Measurements from ENCODE around the gene PARD6A. TPM values are rescaled to one million over a fixed set of nuclear protein-coding genes. Genes with fewer than 3 reads are reported as not detected.

The PARD6A gene
- total RNA-seq, 1 experiment from 2014 or later: 10.8 TPM

GRCh38 chr16:67663877-67664222, 3.1 kb downstream of the PARD6A start:
- no peak for DNase-seq
- H3K79me2 ChIP-seq (ENCODE audit: insufficient read depth, low read length): no peaks in the 10 kb centered on the region
- H3K4me1 Mint-ChIP-seq: peaks cover 16 to 35% of the 10 kb centered on the region in 2 experiments
- no peak overlapping the region for H2BK5ac ChIP-seq (ENCODE audit: insufficient read length, low read length)
- H3K14ac ChIP-seq (ENCODE audit: insufficient read depth, low read length): no peak overlapping the region
- no peak overlapping the region for H4K8ac ChIP-seq (replicated peaks; ENCODE audit: insufficient read length, low read depth, low read length)
- H3K27me3 Mint-ChIP-seq (ENCODE audit: low read depth): peaks cover 4% of the 10 kb centered on the region
- no peaks in the 10 kb centered on the region for H4K20me1 ChIP-seq (ENCODE audit: control insufficient read depth, insufficient read depth, insufficient read length)
- no peak for TF ChIP-seq CTCF (conservative IDR thresholded peaks at IDR 0.05)
- H4K91ac ChIP-seq (ENCODE audit: insufficient read length, low read depth, low read length): no peak overlapping the region
- no peak overlapping the region for H3T11ph ChIP-seq (ENCODE audit: low read length)
- no peak overlapping the region for H3K4me2 ChIP-seq (ENCODE audit: insufficient read depth, insufficient read length, low read length)
- peak overlapping the region in 1 of 2 experiments; percentile 60; a peak in 2 of 5 replicates for H3K4me3 Mint-ChIP-seq
- H3K23me2 ChIP-seq (ENCODE audit: insufficient read length, low read depth, low read length, poor library complexity, severe bottlenecking): peaks cover 15% of the 10 kb centered on the region
- H3K4me1 ChIP-seq (ENCODE audit: insufficient read depth, low read length): no peaks in the 10 kb centered on the region
- H3K18ac ChIP-seq (ENCODE audit: insufficient read length, low read depth, low read length): no peak overlapping the region
- H3K56ac ChIP-seq (ENCODE audit: insufficient read length, low read depth, low read length): no peak overlapping the region
- no peak overlapping the region for H4K5ac ChIP-seq (ENCODE audit: insufficient read length, low read depth, low read length)
- H3K27ac ChIP-seq (ENCODE audit: insufficient read length, low read depth, low read length): no peak overlapping the region
- H3K79me1 ChIP-seq (ENCODE audit: insufficient read depth, low read depth, low read length, poor library complexity, severe bottlenecking): no peaks in the 10 kb centered on the region
- no peak overlapping the region for H3K9ac ChIP-seq (ENCODE audit: extremely low read depth, insufficient read length, low read length)
- WGBS (ENCODE audit: extremely low coverage, insufficient read length, low lambda C conversion rate): no CpG with 5 or more reads among the region's 6 CpGs
- H3K27ac Mint-ChIP-seq: peak overlapping the region in 1 of 3 experiments; percentile 54; a peak in 1 of 7 replicates
- H3K36me3 Mint-ChIP-seq (ENCODE audit: insufficient read depth in 1 of 3, low read depth in 3 of 3): peaks cover 3 to 11% (median 8%) of the 10 kb centered on the region in 3 experiments; a peak in 5 of 7 replicates
- H2BK12ac ChIP-seq (ENCODE audit: insufficient read length, low read depth, low read length): no peak overlapping the region
- no peak overlapping the region for H3K23ac ChIP-seq (ENCODE audit: insufficient read length, low read depth, low read length)
- H3K4ac ChIP-seq (ENCODE audit: low read depth, low read length): no peak overlapping the region
- H2AK5ac ChIP-seq (ENCODE audit: insufficient read length, low read length): no peak overlapping the region
- H3K27me3 ChIP-seq (ENCODE audit: insufficient read depth, low read length): no peaks in the 10 kb centered on the region
- no peak overlapping the region for H2BK15ac ChIP-seq (ENCODE audit: low read depth, low read length)
- H2BK120ac ChIP-seq (ENCODE audit: low read depth, low read length, poor library complexity, severe bottlenecking): no peak overlapping the region
- H2BK20ac ChIP-seq (ENCODE audit: low read depth, low read length, poor library complexity, severe bottlenecking): no peak overlapping the region
- no peak overlapping the region for H2AFZ ChIP-seq (ENCODE audit: low read length)
- no peaks in the 10 kb centered on the region for H3K9me3 ChIP-seq (ENCODE audit: control insufficient read depth, low read depth, low read length)
- no peaks in the 10 kb centered on the region for H3K9me3 Mint-ChIP-seq
